GM18909 (cell line): Measurements from ENCODE around the gene ADK.
"Not testable (repeated sequence)": the region's sequence is repeated elsewhere in the genome, so short reads cannot be mapped to it uniquely, and the experiment has no call there.

ENCODE experiments used
- ATAC-seq: cut with Tn5 transposase; IDR thresholded peaks from one replicate; pipeline ENCODE4 v1.9.1; 2021; ENCODE audit warnings: mild to moderate bottlenecking; ENCODE audit not compliant: unreplicated experiment, poor library complexity

ADK gene

GRCh38 chr10:74514322-74514721, 363.3 kb downstream of the ADK start:
- no peak for ATAC-seq

GRCh38 chr10:74518061-74518460, 367.0 kb downstream of the ADK start:
- no peak for ATAC-seq

- ATAC-seq = no peak
Measured at GRCh38 chr10:74521526-74521925, 370.5 kb downstream of the ADK start.

GRCh38 chr10:74523199-74523598, 372.2 kb downstream of the ADK start:
- ATAC-seq = no peak

- ATAC-seq = no peak
Measured at GRCh38 chr10:74525885-74526284, 374.9 kb downstream of the ADK start.

GRCh38 chr10:74527611-74528010, 376.6 kb downstream of the ADK start:
- ATAC-seq = not testable (repeated sequence)

- ATAC-seq = no peak
Measured at GRCh38 chr10:74529205-74529604, 378.2 kb downstream of the ADK start.

- ATAC-seq = no peak
Measured at GRCh38 chr10:74530981-74531380, 380.0 kb downstream of the ADK start.

- no peak for ATAC-seq
Measured at GRCh38 chr10:74539317-74539716, 388.3 kb downstream of the ADK start.

- ATAC-seq = no peak
Measured at GRCh38 chr10:74541375-74541774, 390.4 kb downstream of the ADK start.

GRCh38 chr10:74542077-74542476, 391.1 kb downstream of the ADK start:
- ATAC-seq = no peak

- no peak for ATAC-seq
Measured at GRCh38 chr10:74543276-74543675, 392.3 kb downstream of the ADK start.

GRCh38 chr10:74544106-74544505, 393.1 kb downstream of the ADK start:
- no peak for ATAC-seq

- no peak for ATAC-seq
Measured at GRCh38 chr10:74548676-74549075, 397.7 kb downstream of the ADK start.

- no peak for ATAC-seq
Measured at GRCh38 chr10:74556072-74556705, 405.2 kb downstream of the ADK start.

GRCh38 chr10:74557098-74557497, 406.1 kb downstream of the ADK start:
- ATAC-seq = no peak

GRCh38 chr10:74558403-74558802, 407.4 kb downstream of the ADK start:
- no peak for ATAC-seq

GRCh38 chr10:74558897-74559296, 407.9 kb downstream of the ADK start:
- no peak for ATAC-seq

- ATAC-seq = not testable (repeated sequence)
Measured at GRCh38 chr10:74568896-74569295, 417.9 kb downstream of the ADK start.

GRCh38 chr10:74573497-74573896, 422.5 kb downstream of the ADK start:
- not testable (repeated sequence) for ATAC-seq

- no peak for ATAC-seq
Measured at GRCh38 chr10:74575191-74575720, 424.2 kb downstream of the ADK start.

GRCh38 chr10:74575912-74576311, 424.9 kb downstream of the ADK start:
- ATAC-seq = no peak
